Pancreas (tissue), 10 donors: ENCODE results near the gene CYP17A1. TPM values are rescaled to one million over a fixed set of nuclear protein-coding genes. Genes with fewer than 3 reads are reported as not detected.
"Not testable (repeated sequence)": the region's sequence is repeated elsewhere in the genome, so short reads cannot be mapped to it uniquely, and the experiment has no call there.

Experiments used
- ATAC-seq, 4 donors: fragments of 200-7000 bp; cut with Tn5 transposase; one replicate each; pipeline versions ENCODE4 v1.8.0 to v1.9.1; 2020; ENCODE audit warnings: mild to moderate bottlenecking in 4 of 4, moderate library complexity in 4 of 4
- DNase-seq, 6 donors: peaks; one replicate each; pipeline ENCODE4 v3.0.0-alpha.2; 2020
- FAIRE-seq: peaks from 2 replicates; lab custom pipeline; 2012; peaks lifted over from hg19 to GRCh38; lab: Jason Lieb, UNC
- H3K27ac ChIP-seq, 4 donors: fragments of 200-600 bp; sonication (generic); 1 replicate in 3 of 4; 2 replicates in 1 of 4; pipeline versions ENCODE4 v1.5.0 to v1.8.0; 2020
- H3K27me3 ChIP-seq, 4 donors: fragments of 200-600 bp; one replicate each; pipeline ENCODE4 v1.8.0; 2021
- H3K36me3 ChIP-seq, 3 donors: fragments of 200-600 bp; sonication (generic) in 1 of 3; one replicate each; pipeline versions ENCODE4 v1.5.0 to v1.8.0; 2020 to 2021
- H3K4me1 ChIP-seq, 3 donors: fragments of 200-600 bp; one replicate each; pipeline ENCODE4 v1.8.0; 2021
- H3K4me3 ChIP-seq, 4 donors: fragments of 200-600 bp; sonication (generic) in 2 of 4; one replicate each; pipeline versions ENCODE4 v1.5.0 to v1.8.0; 2020 to 2021
- H3K9me3 ChIP-seq, 4 donors: fragments of 200-600 bp; one replicate each; pipeline ENCODE4 v1.8.0; 2021
- CTCF ChIP-seq, 4 donors: fragments of 200-600 bp; sonication (generic) in 3 of 4; IDR thresholded peaks; one replicate each; pipeline versions ENCODE4 v1.5.0 to v1.8.0; 2021; ENCODE audit warnings: antibody characterized with exemption in 4 of 4
- WGBS, 2 donors: extraction: QIAGEN DNeasy Blood & Tissue Kit; methylation state at CpG; one replicate each; pipeline ENCODE4 v1.1.7; 2013; 5-methylcytosine and 5-hydroxymethylcytosine counted together
- intact Hi-C, 3 donors: fragments of 100-400 bp; cut with DNase I; formaldehyde crosslinking; loops; one replicate each; pipeline versions ENCODE4 v1.11.1 to v1.14.2; 2022
- polyA plus RNA-seq, 2 donors: library from polyadenylated mRNA; stranded (reverse); fragments of 200-250 nt; gene quantifications; one replicate each; pipeline ENCODE4 v1.2.3, GENCODE V29; 2013
- total RNA-seq, 6 donors: library from RNA; stranded (reverse); fragmentation: NEBNext Ultra II Directional in 4 of 6; extraction: Animal tissue kit (Norgen Biotek cat#: 25700) in 4 of 6; gene quantifications; one replicate each; pipeline versions ENCODE4 v1.2.1 to v1.2.4, GENCODE V29; 2021 to 2023
- donor health status: healthy with polysubstance abuse.
- donor health status: DM: no; HTN: no; CAD: no; lungs with moderate emphysema.
- donor health status: DM: no; HTN: no; CAD: no.
- donor health status: control.
- donor health status: control.
- donor health status: Bipolar disorder and iron deficiency.
- donor health status: DM: yes; HTN: yes; CAD: no.
- donor health status: DM: no; HTN: no; CAD: no.
- donor health status: DM: no; HTN: no; CAD: no.
- donor health status: DM: yes; HTN: yes; CAD: no.

CYP17A1 gene
- total and polyA plus RNA-seq, 8 donors: 0.11 to 6.4 (median 0.35) TPM; not detected in 1

GRCh38 chr10:102865620-102866019 lies 28.4 kb upstream of the CYP17A1 start:
- DNase-seq (no peak), FAIRE-seq (peak; percentile 54), ATAC-seq (no peak)
- intact Hi-C loops: no loop called here
- Histone ChIP-seq H3K4me1 (peaks cover 6 to 12% (median 10%) of the 10 kb centered on the region in 3 donors), H3K9me3 (no peaks in the 10 kb centered on the region), H3K27ac (no peak overlapping the region), H3K4me3 (no peak overlapping the region), H3K27me3 (no peaks in the 10 kb centered on the region), H3K36me3 (no peaks in the 10 kb centered on the region)
- TF ChIP-seq CTCF (IDR thresholded peaks at IDR 0.05): no peak
- 89 to 90% methylated on average over 3 of the region's 3 CpGs for WGBS, 2 donors

- H3K4me1 ChIP-seq: peaks cover 12 to 25% (median 15%) of the 10 kb centered on the region in 3 donors
- FAIRE-seq (no peak), ATAC-seq (peak in 1 of 4 donors; percentile 30), DNase-seq (no peak)
- H3K27ac ChIP-seq: no peak overlapping the region
- TF ChIP-seq CTCF (IDR thresholded peaks at IDR 0.05): no peak
- no peaks in the 10 kb centered on the region for H3K36me3 ChIP-seq
- no peaks in the 10 kb centered on the region for H3K27me3 ChIP-seq
- no peak overlapping the region for H3K4me3 ChIP-seq
- no peaks in the 10 kb centered on the region for H3K9me3 ChIP-seq
- 9 to 10% methylated on average over 2 of the region's 2 CpGs for WGBS, 2 donors
- intact Hi-C loops: no loop called here
These were observed 26.4 kb upstream of the CYP17A1 start for GRCh38 chr10:102863660-102864059.

GRCh38 chr10:102859911-102860310 lies 22.7 kb upstream of the CYP17A1 start:
- Histone ChIP-seq H3K4me1 (peaks cover 15 to 30% (median 27%) of the 10 kb centered on the region in 3 donors), H3K4me3 (no peak overlapping the region), H3K36me3 (no peaks in the 10 kb centered on the region), H3K27ac (peak overlapping the region in 3 of 4 donors; percentile 34 to 57 (median 48)), H3K9me3 (no peaks in the 10 kb centered on the region), H3K27me3 (no peaks in the 10 kb centered on the region)
- intact Hi-C loops: no loop called here
- FAIRE-seq (no peak), DNase-seq (peak in 4 of 6 donors; percentile 66 to 81 (median 76)), ATAC-seq (peak; percentile 91 to 97 (median 96))
- WGBS, 2 donors: 31 to 37% methylated on average over 2 of the region's 2 CpGs
- no peak for TF ChIP-seq CTCF (IDR thresholded peaks at IDR 0.05)

- FAIRE-seq (no peak), DNase-seq (no peak), ATAC-seq (no peak)
- Histone ChIP-seq H3K9me3 (no peaks in the 10 kb centered on the region), H3K4me3 (no peak overlapping the region), H3K27ac (no peak overlapping the region), H3K27me3 (no peaks in the 10 kb centered on the region), H3K4me1 (peaks cover 10 to 34% (median 22%) of the 10 kb centered on the region in 3 donors), H3K36me3 (no peaks in the 10 kb centered on the region)
- TF ChIP-seq CTCF (IDR thresholded peaks at IDR 0.05): no peak
- WGBS, 2 donors: 83 to 94% methylated on average over 3 of the region's 3 CpGs
- intact Hi-C loops: no loop called here
These were observed 19.7 kb upstream of the CYP17A1 start for GRCh38 chr10:102856758-102857424.

GRCh38 chr10:102855731-102856436 lies 18.7 kb upstream of the CYP17A1 start:
- H3K27ac ChIP-seq, H3K27me3 ChIP-seq, H3K9me3 ChIP-seq, intact Hi-C loops, H3K4me3 ChIP-seq, DNase-seq, H3K36me3 ChIP-seq, ATAC-seq, FAIRE-seq: not testable (repeated sequence)
- WGBS, 2 donors: 77 to 84% methylated on average over 11 of the region's 11 CpGs
- peaks cover 10 to 34% (median 22%) of the 10 kb centered on the region in 3 donors for H3K4me1 ChIP-seq

- H3K36me3 ChIP-seq, H3K4me3 ChIP-seq, H3K27me3 ChIP-seq, intact Hi-C loops, ATAC-seq, H3K27ac ChIP-seq, FAIRE-seq, H3K9me3 ChIP-seq, DNase-seq: not testable (repeated sequence)
- 75 to 79% methylated on average over 7 of the region's 7 CpGs for WGBS, 2 donors
- peaks cover 3 to 21% (median 7%) of the 10 kb centered on the region in 3 donors for H3K4me1 ChIP-seq
These were observed 16.0 kb upstream of the CYP17A1 start for GRCh38 chr10:102853237-102853636.
